HK-2 (cell line): ENCODE results near the gene SARNP.

Experiments
- DNase-seq: peaks from one replicate; pipeline ENCODE4 v3.0.0-alpha.2; 2018; ENCODE audit not compliant: unreplicated experiment

SARNP gene

DNA sequence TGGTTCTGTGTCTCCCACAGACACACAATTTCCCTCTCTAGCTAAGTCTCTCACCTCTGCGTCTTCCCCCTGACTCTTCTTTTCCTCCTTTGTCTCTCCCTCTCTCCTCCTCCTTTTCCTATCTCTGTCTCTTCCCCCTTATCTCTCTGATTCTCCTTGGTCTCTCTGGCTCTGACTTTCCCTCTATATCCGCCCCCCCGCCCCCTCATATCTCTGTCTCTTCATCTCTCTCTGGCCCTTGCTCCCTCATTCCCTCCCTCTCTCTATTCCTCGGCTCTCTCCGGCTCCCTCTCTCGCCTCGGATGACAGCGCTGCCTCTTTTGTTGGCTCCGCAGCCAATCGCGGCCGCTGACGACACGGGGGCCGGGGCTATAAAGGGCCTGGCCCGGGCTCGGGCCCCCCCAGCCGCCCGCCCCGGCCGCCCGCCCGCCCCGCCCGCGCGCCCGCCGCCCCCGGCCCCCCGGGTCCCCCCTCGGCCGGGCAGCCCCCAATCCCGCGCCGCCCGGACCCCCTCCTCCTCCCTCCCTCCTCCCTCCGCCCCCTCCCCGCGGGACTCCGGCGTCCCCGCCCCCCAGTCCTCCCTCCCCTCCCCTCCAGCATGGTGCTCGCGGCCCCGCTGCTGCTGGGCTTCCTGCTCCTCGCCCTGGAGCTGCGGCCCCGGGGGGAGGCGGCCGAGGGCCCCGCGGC, 74.7 kb downstream of the SARNP start, which contains the start of gene GDF11:
TSS of gene GDF11 (plus strand) at position 404 of the 687 bp plus-strand sequence. CDS start at position 599, 195 bp downstream.
- peak; percentile 71 for DNase-seq

DNA sequence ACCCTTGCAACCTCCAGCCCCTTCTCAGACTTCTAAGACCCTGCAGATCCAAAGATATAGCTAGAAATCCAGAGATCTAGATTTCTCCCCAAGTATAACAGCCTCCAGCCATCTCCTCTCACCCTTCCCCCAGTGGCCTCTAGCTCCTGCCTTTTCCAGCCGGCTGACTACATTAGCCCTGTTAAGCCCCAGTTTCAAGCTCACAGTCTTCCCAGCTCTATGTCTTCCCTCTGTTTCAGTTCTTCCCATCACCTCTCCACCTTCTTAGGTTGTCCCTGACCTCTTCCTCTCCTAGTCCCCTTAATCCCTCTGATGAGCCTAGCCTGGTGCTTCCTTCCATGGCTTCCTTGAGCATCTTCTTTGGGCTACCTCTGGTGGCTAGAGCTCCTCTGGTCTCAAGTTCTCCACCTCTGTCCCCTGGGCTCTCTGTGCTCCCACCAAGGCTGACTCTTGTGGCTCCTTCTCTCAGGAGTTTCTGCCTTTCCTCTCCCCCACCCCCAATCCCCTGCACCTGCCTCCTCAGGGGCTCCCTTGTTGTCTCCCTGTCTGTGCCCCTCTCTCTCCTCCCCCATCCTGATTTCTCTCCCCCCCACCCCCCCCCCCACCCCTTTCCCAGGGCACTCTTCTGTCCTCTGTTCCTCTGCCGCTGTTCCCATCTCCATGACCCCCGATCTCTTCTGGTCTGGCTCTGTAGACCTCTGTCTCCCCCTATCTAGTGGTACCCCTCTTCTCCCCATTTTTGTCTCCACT, 75.4 kb downstream of the SARNP start:
- no peak for DNase-seq

DNA sequence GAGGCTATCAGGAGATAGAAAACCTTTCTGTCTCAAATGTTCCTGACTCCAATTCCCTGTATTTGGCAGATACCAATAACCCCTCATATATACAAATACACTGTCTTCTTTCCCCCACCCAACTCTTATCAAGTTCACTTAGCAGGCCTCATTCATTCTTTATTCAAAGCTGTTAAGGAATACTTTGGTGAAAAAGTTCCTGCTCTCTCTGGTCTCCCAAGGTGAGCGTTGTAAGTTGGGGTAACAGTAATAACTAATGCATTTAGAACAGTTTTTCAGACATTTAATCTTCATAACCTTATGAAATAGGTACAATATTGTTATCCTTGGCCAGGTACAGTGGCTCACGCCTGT, 78.5 kb downstream of the SARNP start:
- DNase-seq, result no peak

DNA sequence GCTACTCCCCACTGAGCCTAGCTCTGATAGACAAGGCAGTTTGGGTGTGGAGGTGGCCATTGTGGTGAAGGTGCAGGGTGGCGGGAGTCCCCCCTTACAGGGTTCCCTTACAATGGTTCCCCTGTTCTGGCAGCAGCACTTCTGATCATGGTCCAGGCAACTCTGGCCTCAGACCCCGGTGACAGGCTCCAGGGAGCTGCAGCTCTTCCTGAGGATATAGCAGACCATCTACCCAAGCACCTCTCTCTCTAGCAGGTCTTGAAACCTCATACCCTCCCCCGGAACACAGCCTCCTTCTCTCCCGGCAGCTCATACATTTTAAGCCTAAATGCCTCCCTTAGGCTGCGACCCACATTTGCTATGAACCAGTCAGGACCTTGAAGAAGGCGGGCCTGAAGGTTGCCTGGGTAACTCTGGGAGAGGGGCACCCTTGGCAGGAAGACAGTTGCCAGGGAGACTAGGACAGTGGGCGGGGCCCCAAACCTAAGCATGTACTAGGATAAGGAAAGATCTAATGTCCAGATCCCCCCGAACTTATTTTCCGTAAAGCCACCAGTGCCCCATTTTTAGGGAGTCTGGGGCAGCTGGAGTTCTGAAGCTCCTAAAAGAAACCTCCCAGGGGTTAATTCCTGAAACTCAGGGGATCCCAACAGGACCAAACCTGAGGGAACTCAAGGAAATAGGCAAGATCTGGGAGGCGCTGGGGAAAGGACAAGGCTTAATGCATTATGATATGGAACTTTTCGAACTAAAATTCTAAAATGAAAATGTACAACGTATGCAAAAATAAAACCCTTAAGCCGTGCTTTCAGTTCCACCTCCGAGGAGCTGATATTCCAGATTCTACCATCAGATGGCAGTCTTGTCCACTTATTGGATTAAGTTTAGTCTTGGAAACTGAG, 79.2 kb downstream of the SARNP start:
- peak; percentile 79 for DNase-seq

DNA sequence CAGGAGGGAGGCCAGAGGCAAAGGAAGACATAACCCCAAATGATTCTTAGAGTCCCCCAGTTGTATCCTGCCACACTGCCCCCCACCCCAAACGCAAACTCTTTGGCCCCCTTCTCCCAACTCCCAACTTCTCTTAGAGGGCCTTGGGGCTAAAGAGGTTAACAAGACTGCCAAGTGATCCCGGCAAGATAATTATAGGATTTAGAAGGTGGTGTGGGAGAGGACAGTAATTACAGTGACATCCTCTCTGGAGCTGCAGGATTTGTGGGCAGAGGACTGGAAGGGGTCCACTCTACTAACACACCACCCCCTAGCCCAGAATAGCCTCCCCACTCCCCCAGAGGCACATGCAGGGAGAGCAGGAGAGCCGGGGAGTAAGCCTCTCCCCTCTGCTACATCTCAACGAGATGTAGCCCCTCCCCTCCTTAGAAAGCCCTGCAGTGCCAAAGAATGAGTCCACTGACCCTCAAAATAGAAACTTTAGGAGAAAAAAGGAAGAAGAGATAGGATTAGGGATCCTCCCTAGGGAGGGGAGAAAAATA, 79.9 kb downstream of the SARNP start:
- no peak for DNase-seq

DNA sequence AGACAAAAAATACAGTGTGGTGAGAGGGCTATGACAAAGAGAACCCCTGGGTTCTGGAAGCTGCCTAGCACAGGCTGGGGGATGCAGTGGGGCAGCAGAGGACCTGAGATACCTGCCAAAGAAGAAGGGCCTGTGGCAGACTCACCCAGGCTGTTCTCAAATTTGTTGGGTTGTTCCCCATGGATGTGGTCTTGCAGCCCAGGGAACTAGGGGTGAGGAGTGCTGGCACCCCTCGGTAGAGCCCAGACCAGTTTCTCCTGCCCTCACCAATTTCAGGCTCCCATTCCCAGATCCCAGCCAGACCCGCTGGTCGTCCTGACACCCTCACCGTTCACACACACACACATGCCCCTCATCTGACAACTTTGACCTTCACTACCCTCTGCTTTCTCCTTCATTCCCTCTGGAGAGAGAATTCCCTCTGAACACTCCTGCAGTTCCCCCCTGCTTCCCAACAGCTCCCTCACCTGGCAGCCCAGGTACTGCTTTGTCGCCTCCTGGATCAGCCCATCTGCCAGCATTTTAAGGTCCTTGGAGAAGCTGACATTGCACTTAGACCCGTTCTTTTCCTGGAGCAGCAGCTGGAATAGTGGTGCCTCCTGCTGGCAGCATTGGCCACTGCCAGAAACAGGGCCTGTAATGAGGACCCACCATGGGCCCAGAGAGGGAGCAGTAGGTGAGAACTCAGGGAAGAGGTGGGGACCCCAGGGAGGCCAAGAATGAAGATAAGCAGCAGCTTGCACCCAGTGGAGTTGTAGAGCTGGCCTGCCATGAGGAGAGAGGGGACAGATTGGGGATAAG, 80.5 kb downstream of the SARNP start:
- peak; percentile 60 for DNase-seq

DNA sequence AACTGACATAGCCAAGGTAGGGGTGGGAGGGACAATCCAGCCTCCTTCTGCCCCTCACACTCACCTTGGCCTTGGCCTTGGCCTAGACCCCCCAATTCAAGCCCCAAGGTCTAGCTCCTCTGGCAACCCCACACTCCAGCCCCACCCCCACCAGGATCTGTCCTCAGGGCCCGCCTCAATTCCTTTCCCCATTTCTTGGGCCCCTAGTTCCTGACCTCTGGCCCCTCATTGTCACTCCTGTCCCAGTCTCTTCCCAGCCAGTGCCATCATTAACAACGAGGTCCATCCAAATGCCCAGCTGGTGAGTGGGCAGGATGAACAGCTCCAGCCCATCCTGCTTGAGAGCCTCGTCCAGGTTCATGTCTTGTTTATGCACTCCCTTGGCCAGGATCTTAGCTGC, 81.4 kb downstream of the SARNP start:
- no peak for DNase-seq

DNA sequence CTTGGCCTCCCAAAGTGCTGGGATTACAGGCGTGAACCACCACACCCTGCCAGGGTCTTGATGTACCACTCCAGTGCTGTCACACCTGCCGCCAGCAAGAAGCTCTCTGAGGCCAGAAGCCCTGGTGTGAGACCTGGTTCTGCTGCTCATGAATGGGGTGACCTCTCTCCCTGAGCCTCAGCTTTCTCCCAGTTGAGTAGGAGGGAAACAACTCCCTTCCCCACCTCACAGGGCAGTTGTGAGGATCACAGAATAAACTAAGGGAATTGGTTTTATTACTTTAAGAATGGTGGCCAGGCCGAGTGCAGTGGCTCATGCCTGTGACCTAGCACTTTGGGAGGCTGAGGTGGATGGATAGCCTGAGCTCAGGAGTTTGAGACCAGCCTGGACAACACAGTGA, 82.9 kb downstream of the SARNP start:
- no peak for DNase-seq

DNA sequence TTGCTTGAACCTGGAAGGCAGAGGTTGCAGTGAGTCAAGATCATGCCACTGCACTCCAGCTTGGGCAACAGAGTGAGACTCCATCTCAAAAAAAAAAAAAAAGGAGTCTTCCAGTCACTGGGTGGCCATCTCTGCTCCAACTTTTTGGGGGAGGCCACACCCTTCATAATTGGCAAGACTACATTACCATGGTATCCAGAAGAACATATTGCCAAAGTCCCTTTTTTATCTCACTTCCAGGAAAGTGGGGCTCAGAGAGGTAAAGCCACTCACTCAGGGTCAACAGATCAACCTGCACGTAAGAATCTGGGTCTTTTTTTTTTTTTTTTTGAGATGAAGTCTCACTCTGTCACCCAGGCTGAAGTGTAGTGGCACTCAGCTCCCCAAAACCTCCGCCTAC, 83.7 kb downstream of the SARNP start:
- no peak for DNase-seq

DNA sequence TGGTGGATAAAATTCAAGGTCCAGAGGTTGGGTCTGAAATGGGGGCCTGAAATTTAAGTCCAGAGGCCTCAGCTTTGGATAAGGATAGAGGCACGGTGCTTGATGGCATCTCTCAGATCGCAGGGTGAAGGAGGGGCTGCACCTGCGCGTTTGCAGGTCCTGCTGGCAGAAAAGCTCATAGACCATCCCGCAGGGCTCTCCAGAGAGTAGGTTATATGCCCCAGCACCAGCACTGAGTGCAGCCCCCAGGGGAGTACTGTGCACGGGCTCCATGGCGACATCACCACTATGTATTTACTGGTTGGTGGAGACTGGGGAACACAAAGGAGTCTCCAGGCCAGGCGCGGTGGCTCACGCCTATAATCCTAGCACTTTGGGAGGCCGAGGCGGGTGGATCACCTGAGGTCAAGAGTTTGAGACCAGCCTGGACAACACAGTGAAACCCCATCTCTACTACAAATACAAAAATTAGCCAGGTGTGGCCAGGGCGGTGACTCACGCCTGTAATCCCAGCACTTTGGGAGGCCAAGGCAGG, 84.4 kb downstream of the SARNP start:
- no peak for DNase-seq

DNA sequence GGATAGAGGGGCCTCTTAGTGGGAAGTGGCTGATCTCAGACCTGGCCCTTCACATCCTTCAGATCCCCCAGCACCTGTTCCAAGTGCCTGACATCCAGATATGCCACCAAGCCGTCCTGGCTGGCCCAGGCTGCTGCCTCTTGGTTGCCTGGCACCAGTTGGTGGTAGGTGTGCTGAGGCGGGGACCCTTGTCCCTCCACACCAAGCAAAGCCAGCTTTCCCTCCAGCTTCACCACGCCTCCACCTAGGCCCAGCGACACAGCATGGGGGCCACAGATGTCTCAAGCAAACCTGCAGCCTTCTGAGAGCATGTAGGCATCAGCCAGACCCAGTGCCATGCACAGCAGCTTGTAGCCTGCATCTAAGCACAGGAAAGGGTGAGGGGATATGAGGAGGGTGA, 85.2 kb downstream of the SARNP start:
- no peak for DNase-seq

DNA sequence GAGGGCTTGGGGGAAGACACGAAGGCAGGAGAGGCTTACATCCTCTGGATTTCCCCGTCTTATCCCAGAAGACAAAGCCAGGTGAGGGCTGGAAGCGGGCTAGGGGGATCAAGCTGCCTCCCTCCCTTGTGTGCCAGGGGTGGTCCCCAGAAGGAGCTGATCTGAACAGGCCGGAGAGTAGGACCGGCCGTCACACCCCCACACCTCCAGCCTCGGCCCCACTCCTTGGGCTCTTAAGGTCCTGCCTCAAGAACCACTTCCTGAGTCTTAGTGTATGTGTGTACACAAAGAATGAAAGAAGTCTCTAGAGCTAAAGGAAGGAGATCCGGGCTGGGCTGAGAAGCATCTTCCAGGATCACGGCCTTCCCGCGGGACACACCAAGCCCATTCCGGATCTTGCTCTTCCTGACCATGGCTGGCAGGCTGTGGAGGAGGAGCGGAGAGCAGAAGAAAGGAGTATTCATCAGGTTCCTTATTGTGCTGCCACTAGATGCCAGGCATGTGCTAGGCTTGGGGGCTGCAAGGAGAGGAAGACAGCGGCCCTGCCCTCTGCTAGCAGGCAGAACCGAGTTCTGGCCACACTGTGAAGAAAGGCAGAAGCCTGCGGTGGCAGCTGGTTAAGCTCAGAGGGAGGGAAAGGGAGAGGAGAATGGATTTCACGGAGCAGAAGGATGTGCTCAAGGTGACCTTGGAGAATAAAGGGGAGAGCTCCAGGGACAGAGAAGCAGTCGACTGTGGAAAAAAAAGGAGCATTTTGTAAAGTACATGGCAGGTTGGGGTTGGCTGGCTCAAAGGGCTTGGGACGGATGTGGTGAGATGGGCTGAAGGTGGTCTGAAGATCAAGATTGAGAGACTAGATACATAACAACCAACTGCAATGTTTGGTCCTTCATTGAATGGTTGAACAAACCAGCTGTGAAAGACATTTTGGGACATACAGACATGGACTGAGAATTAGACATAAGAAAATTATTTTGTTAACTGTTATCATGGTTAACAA, 87.4 kb downstream of the SARNP start:
- peak; percentile 60 for DNase-seq

DNA sequence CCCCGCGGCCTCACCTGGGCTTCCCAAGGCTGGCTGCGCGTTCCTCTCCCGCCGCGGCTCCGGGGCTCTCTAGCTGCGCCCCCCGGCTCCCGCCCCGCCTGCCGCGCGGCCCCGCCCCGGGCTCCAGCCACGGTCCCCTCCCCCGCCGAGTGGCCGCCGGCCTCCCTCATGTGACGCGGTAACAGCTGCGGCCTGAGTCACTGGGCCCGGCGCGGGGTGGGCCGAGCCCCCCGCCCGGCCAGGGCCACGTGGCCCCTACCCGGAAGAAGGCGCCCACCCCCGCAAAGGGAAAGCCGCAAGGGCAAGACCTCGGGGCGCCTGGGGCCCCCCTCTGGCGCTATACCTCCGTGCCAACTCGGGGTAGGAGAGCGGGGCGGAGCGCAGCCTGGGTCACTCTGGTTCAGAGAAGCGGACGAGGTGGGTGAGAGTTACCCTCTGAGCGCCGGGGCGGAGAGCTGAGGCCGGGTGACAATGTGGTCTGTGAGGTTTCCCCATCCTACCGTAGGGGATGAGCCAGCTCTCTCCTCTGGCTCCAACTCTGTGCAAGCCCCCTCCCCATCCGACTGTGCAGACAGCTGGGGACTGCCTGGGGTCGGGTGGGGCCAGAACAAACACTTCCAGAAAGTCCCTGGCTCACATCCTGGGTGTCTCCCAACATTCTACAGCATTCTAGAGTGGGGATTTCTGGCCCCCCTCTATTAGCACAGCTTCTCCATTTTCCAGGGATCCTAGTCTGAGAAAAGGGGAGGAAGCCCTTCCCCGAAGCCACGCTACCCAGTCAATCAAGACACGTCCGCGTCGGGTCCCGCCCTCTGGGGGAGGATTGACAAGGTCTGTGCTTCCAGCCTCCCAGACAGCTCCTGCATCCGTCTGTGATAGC, 88.3 kb downstream of the SARNP start, which contains the start of gene CD63:
TSS of gene CD63 (minus strand) at position 71 of the 880 bp plus-strand sequence. CDS start 668 bp downstream, outside the sequence.
- DNase-seq, result peak; percentile 89

DNA sequence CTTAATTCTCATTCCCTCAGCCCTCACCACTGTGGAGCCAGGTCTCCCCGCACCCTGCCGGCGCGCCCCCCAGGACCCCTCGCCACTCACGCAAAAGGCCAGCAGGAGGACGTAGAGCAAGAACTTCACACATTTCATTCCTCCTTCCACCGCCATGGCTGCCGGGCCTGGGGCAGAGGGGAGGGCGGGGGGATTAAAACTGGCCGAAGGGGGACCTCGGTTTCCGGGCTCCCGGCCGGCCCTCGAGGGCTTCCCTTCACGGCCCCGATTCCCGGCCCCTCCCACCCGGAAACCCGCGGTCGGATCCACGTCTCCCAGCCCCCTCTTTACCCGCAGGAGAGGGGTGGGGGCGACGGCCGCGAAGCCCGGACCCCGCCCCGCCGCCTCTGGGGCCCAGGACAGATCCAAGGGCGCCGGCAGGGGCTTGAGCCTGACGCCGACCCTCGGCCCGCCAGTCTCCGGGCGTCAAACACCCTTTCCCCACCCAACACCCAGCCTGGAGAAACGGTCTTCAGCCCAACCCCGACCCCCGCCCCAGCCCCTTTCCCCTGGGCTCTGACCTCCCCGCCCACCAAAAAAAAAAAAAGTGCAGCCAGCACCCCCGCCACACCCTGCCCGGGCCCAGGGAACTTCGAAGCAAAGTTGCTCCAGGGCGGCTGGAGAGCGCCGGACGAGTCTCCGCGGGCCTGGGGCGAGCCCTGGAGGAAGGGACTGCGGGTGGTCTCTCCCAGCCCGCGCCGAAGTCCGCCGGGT, 89.2 kb downstream of the SARNP start:
- peak; percentile 73 for DNase-seq

DNA sequence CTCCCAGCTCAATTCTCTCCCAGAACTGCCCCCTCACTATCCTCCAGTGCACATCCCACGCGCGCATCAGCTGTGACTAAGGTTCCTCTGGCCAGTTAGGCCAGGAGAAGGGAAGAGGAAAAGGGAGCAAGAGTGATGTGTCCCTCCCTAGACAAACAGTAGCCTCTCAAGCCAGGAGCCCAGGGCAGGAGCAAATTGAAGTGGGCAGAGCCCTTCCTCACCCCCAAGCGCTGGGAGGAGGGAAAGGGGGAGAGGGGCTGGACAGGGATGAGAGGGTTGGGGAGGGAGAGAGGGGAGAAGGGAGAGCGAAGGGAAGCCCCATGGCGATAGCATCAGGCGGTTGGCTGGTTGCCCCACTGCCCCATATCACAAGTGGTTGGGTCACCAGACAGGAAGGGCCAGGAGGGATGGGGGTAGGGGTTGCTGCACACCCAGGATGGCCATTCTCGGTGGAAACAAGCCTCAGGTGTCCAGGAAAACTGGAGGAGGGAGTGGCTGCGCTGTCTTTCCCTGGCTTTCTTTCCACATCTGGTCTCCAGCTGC, 89.8 kb downstream of the SARNP start:
- DNase-seq, result peak; percentile 65

DNA sequence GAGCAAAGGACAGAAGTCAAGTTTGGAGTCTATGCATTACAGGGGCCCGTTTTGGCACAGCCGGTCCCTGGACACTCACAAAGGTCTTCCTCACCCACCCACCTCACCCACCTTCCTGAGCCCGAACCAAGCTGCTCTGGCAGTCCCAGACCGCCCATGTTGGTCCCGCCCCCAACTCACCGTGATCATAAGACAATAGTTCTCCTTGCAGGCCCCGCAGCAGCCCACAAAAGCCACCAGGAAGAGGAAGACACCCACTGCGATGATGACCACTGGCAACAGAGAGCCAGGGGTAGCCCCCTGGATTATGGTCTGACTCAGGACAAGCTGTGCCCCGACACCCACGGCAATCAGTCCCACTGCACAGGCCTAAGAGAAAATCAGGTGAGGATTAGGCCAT, 90.6 kb downstream of the SARNP start:
- no peak for DNase-seq

DNA sequence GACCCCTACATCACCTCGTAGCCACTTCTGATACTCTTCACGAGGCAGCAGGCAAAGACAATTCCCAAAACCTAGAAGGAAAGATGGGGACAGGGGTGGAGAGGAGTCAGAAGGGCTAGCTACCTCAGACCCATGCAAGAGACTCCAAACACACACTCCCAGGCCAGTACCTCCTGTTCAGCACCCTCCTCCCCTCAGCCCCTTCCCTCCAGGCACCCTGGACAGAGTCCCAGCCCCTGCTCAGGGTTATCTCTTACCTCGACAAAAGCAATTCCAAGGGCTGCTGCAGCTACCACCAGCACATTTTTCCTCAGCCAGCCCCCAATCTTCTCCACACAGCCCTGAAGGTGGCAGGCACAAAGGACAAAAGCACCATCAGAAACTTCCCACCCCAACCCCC, 92.0 kb downstream of the SARNP start:
- DNase-seq, result no peak

DNA sequence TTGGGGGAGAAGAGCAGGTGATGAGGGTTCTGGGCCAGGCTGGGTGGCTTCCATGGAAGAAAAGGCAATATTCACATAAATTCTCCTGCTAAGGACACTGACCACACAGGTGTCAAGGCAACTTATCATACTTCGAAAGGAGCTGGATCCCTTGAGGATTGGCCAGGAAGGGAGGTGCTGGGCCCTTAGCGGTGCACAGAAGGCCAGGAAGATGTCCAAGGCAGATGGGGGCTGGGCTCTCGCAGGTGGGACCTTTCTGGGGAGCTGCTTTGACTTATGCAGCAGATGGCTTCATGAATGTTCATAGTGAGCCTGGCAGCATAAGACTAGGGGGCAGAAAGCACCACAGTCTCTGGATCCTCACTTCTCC, 92.6 kb downstream of the SARNP start:
- no peak for DNase-seq
